Prostate gland (tissue), 2 donors: Measurements from ENCODE around the gene CCDC102B. TPM values are rescaled to one million over a fixed set of nuclear protein-coding genes. Genes with fewer than 3 reads are reported as not detected.
"Not testable (repeated sequence)": the region's sequence is repeated elsewhere in the genome, so short reads cannot be mapped to it uniquely, and the experiment has no call there.

Experiments used
- DNase-seq: peaks from one replicate; pipeline ENCODE4 v3.0.0-alpha.2; 2019; ENCODE audit warnings: low spot score
- H3K27ac ChIP-seq, 2 donors: fragments of 200-600 bp; sonication (generic); 2 replicates each; pipeline ENCODE4 v1.5.1; 2017 to 2019
- H3K27me3 ChIP-seq: fragments of 200-600 bp; sonication (generic); replicated peaks from 2 replicates; pipeline ENCODE4 v1.5.1; 2019; ENCODE audit not compliant: insufficient read depth
- H3K36me3 ChIP-seq, 2 donors: fragments of 200-600 bp; sonication (generic); 1 replicate in 1 of 2; 2 replicates in 1 of 2; pipeline versions ENCODE4 v1.5.1 to v1.8.1; 2017 to 2019
- H3K4me1 ChIP-seq: fragments of 200-600 bp; sonication (generic); replicated peaks from 2 replicates; pipeline ENCODE4 v1.5.1; 2019
- H3K4me3 ChIP-seq, 2 donors: fragments of 200-600 bp; sonication (generic); 2 replicates each; pipeline ENCODE4 v1.5.1; 2017 to 2019
- H3K9me3 ChIP-seq: fragments of 200-600 bp; sonication (generic); 2 replicates; pipeline ENCODE4 v1.5.1; 2017
- CTCF ChIP-seq, 4 experiments: fragments of 200-600 bp in 2 of 4; fragments of 450-650 bp in 2 of 4; sonication (generic) in 2 of 4; IDR thresholded peaks; 1 replicate in 3 of 4; 2 replicates in 1 of 4; pipeline ENCODE4 v1.5.1; 2016 to 2019; ENCODE audit warnings: antibody characterized with exemption in 4 of 4, mild to moderate bottlenecking in 2 of 4, moderate library complexity in 2 of 4
- POLR2A ChIP-seq: fragments of 450-650 bp; IDR thresholded peaks from one replicate; pipeline ENCODE4 v1.6.1; 2016; ENCODE audit warnings: antibody characterized with exemption, mild to moderate bottlenecking
- POLR2AphosphoS5 ChIP-seq: sonication (generic); formaldehyde crosslinking; IDR thresholded peaks from one replicate; pipeline ENCODE4 v1.6.1; 2017; ENCODE audit warnings: antibody characterized with exemption
- WGBS: methylation state at CpG from one replicate; pipeline ENCODE4 v1.1.5; 2018; 5-methylcytosine and 5-hydroxymethylcytosine counted together
- intact Hi-C: fragments of 100-400 bp; cut with DNase I; formaldehyde crosslinking; loops from one replicate; pipeline ENCODE4 v1.14.2; 2022
- total RNA-seq, 2 donors: library from RNA; depleted of rRNA; stranded (reverse); fragments of >200 nt; gene quantifications; one replicate each; pipeline ENCODE4 v1.1.0, GENCODE V29; 2016

The CCDC102B gene
- total RNA-seq, 2 donors from 2014 or later, result 2.9 to 16.5 TPM

GRCh38 chr18:68995675-68996074, 197.8 kb downstream of the CCDC102B start:
- Histone ChIP-seq H3K27ac (no peak overlapping the region), H3K9me3 (no peaks in the 10 kb centered on the region), H3K27me3 (no peaks in the 10 kb centered on the region), H3K4me3 (no peak overlapping the region), H3K36me3 (no peaks in the 10 kb centered on the region), H3K4me1 (no peaks in the 10 kb centered on the region)
- WGBS, result 74% methylated on average over 4 of the region's 4 CpGs
- no peak for TF ChIP-seq CTCF (IDR thresholded peaks at IDR 0.05)
- TF ChIP-seq POLR2AphosphoS5, result no peak
- TF ChIP-seq POLR2A, result no peak
- no peak for DNase-seq
- intact Hi-C loops, result no loop called here

GRCh38 chr18:68997845-68998244, 200.0 kb downstream of the CCDC102B start:
- intact Hi-C loops, result no loop called here

GRCh38 chr18:69000366-69000765, 202.5 kb downstream of the CCDC102B start:
- intact Hi-C loops, result no loop called here
- no peak for TF ChIP-seq CTCF (IDR thresholded peaks at IDR 0.05)
- no peak for TF ChIP-seq POLR2A
- no peak for TF ChIP-seq POLR2AphosphoS5
- Histone ChIP-seq H3K9me3 (no peaks in the 10 kb centered on the region), H3K4me3 (no peak overlapping the region), H3K27me3 (no peaks in the 10 kb centered on the region), H3K36me3 (no peaks in the 10 kb centered on the region), H3K27ac (no peak overlapping the region), H3K4me1 (no peaks in the 10 kb centered on the region)
- no peak for DNase-seq
- WGBS, result 91% methylated on average over 1 of the region's 1 CpG

More at GRCh38 chr18:68997845-68998244, 200.0 kb downstream of the CCDC102B start:
- Histone ChIP-seq H3K36me3 (no peaks in the 10 kb centered on the region), H3K27me3 (no peaks in the 10 kb centered on the region), H3K4me3 (no peak overlapping the region), H3K4me1 (no peaks in the 10 kb centered on the region), H3K9me3 (no peaks in the 10 kb centered on the region), H3K27ac (no peak overlapping the region)
- TF ChIP-seq CTCF (IDR thresholded peaks at IDR 0.05) (no peak), POLR2A (no peak), POLR2AphosphoS5 (no peak)
- WGBS, result 83% methylated on average over 3 of the region's 3 CpGs
- DNase-seq, result no peak

- WGBS, result 96% methylated on average over 6 of the region's 6 CpGs
- no peak overlapping the region for H3K27ac ChIP-seq
- no peaks in the 10 kb centered on the region for H3K9me3 ChIP-seq
- no peaks in the 10 kb centered on the region for H3K36me3 ChIP-seq
- no peak overlapping the region for H3K4me3 ChIP-seq
- TF ChIP-seq CTCF (IDR thresholded peaks at IDR 0.05) (no peak), POLR2AphosphoS5 (no peak), POLR2A (no peak)
- intact Hi-C loops, result no loop called here
- H3K27me3 ChIP-seq, result no peaks in the 10 kb centered on the region
- DNase-seq, result no peak
- no peaks in the 10 kb centered on the region for H3K4me1 ChIP-seq
Measured at GRCh38 chr18:69002233-69002632, 204.4 kb downstream of the CCDC102B start.

GRCh38 chr18:69006212-69006611, 208.3 kb downstream of the CCDC102B start:
- DNase-seq, H3K4me1 ChIP-seq, intact Hi-C loops: not testable (repeated sequence)

More at GRCh38 chr18:69006212-69006611, 208.3 kb downstream of the CCDC102B start:
- H3K27me3 ChIP-seq, H3K9me3 ChIP-seq, H3K27ac ChIP-seq, H3K36me3 ChIP-seq, H3K4me3 ChIP-seq: not testable (repeated sequence)
- WGBS, result 95% methylated on average over 4 of the region's 4 CpGs
